ENCODE measurements around the gene ROBO2. TPM values are rescaled to one million over a fixed set of nuclear protein-coding genes. Genes with fewer than 3 reads are reported as not detected.
A peak's percentile ranks its signal among the peaks of the same experiment; 100 is the strongest.

Gene ROBO2
- total and polyA plus RNA-seq, 2 donors from 2014 or later: 1.3 to 1.6 TPM

- FAIRE-seq (no peak), DNase-seq (peak in 2 of 5 donors; percentile 12 to 18)
- no peak overlapping the region for H3K9ac ChIP-seq (ENCODE audit: low read length in 3 of 3)
- H3K4me3 ChIP-seq (ENCODE audit: low read length in 3 of 3): no peak overlapping the region
- H3K9me3 ChIP-seq (ENCODE audit: control insufficient read depth in 2 of 3, insufficient read depth in 1 of 3, low read length in 3 of 3): no peaks in the 10 kb centered on the region
- no peaks in the 10 kb centered on the region for H3K27me3 ChIP-seq (ENCODE audit: control insufficient read depth, insufficient read depth, low read length)
- H3K4me1 ChIP-seq (ENCODE audit: control insufficient read depth in 2 of 3, insufficient read depth in 2 of 3, low read depth in 1 of 3, low read length in 3 of 3): no peaks in the 10 kb centered on the region
- no peaks in the 10 kb centered on the region for H3K36me3 ChIP-seq (ENCODE audit: control insufficient read depth in 2 of 3, insufficient read depth in 3 of 3, low read length in 3 of 3)
- intact Hi-C loops (cut with DNase I): no loop called here
- no peak for TF ChIP-seq CTCF (IDR thresholded peaks at IDR 0.05; ENCODE audit: borderline replicate concordance, extremely low read depth, insufficient read depth)
- H3K27ac ChIP-seq (ENCODE audit: low read depth in 2 of 2, low read length in 2 of 2): no peak overlapping the region
Observed at GRCh38 chr3:77191640-77192039, 151.7 kb downstream of the ROBO2 start.

GRCh38 chr3:77195766-77196545 lies 156.1 kb downstream of the ROBO2 start:
- no peak for DNase-seq

GRCh38 chr3:77197408-77197807 lies 157.5 kb downstream of the ROBO2 start:
- Histone ChIP-seq H3K4me1 (ENCODE audit: control insufficient read depth in 2 of 3, insufficient read depth in 2 of 3, low read depth in 1 of 3, low read length in 3 of 3) (no peaks in the 10 kb centered on the region), H3K27me3 (ENCODE audit: control insufficient read depth, insufficient read depth, low read length) (no peaks in the 10 kb centered on the region), H3K27ac (ENCODE audit: low read depth in 2 of 2, low read length in 2 of 2) (no peak overlapping the region), H3K9me3 (ENCODE audit: control insufficient read depth in 2 of 3, insufficient read depth in 1 of 3, low read length in 3 of 3) (no peaks in the 10 kb centered on the region), H3K36me3 (ENCODE audit: control insufficient read depth in 2 of 3, insufficient read depth in 3 of 3, low read length in 3 of 3) (no peaks in the 10 kb centered on the region), H3K9ac (ENCODE audit: low read length in 3 of 3) (no peak overlapping the region), H3K4me3 (ENCODE audit: low read length in 3 of 3) (no peak overlapping the region)
- TF ChIP-seq CTCF (IDR thresholded peaks at IDR 0.05; ENCODE audit: borderline replicate concordance, extremely low read depth, insufficient read depth): no peak
- FAIRE-seq (no peak), DNase-seq (no peak)
- intact Hi-C loops (cut with DNase I): no loop called here

More at GRCh38 chr3:77195766-77196545, 156.1 kb downstream of the ROBO2 start:
- no peak overlapping the region for H3K27ac ChIP-seq (ENCODE audit: low read depth in 2 of 2, low read length in 2 of 2)
- no peak overlapping the region for H3K9ac ChIP-seq (ENCODE audit: low read length in 3 of 3)
- TF ChIP-seq CTCF (IDR thresholded peaks at IDR 0.05; ENCODE audit: borderline replicate concordance, extremely low read depth, insufficient read depth): no peak
- H3K4me1 ChIP-seq (ENCODE audit: control insufficient read depth in 2 of 3, insufficient read depth in 2 of 3, low read depth in 1 of 3, low read length in 3 of 3): no peaks in the 10 kb centered on the region
- no peaks in the 10 kb centered on the region for H3K27me3 ChIP-seq (ENCODE audit: control insufficient read depth, insufficient read depth, low read length)
- no peaks in the 10 kb centered on the region for H3K9me3 ChIP-seq (ENCODE audit: control insufficient read depth in 2 of 3, insufficient read depth in 1 of 3, low read length in 3 of 3)
- intact Hi-C loops (cut with DNase I): no loop called here
- no peaks in the 10 kb centered on the region for H3K36me3 ChIP-seq (ENCODE audit: control insufficient read depth in 2 of 3, insufficient read depth in 3 of 3, low read length in 3 of 3)
- no peak for FAIRE-seq
- no peak overlapping the region for H3K4me3 ChIP-seq (ENCODE audit: low read length in 3 of 3)
